OCI-LY3 (cell line): Measurements from ENCODE around the gene FBXW4.

Source experiments
- H2AFZ ChIP-seq: fragments of 200-600, 300-600 bp; shearing (Covaris generic); 2 replicates; pipeline ENCODE4 v1.6.0; 2014; ENCODE audit warnings: antibody characterized with exemption, low read depth, low read length
- H3K27ac ChIP-seq: fragments of 200-600, 300-600 bp; sonication (generic); 2 replicates; pipeline ENCODE4 v1.5.1; 2014; ENCODE audit warnings: mild to moderate bottlenecking, low read length, moderate library complexity, mixed read lengths
- H3K27me3 ChIP-seq: fragments of 200-600, 300-600 bp; sonication (generic); 2 replicates; pipeline ENCODE4 v1.6.1; 2014; ENCODE audit warnings: low read depth, low read length, mixed read lengths
- H3K36me3 ChIP-seq: fragments of 200-600, 300-600 bp; sonication (generic); replicated peaks from 2 replicates; pipeline ENCODE3; 2014; ENCODE audit warnings: low read depth, low read length, mixed read lengths
- H3K4me1 ChIP-seq: fragments of 300-600, 200-600 bp; sonication (generic); 2 replicates; pipeline ENCODE4 v1.6.1; 2014; ENCODE audit warnings: low read length, mixed read lengths
- H3K4me2 ChIP-seq: fragments of 200-600, 300-600 bp; sonication (generic); 2 replicates; pipeline ENCODE4 v1.6.1; 2014; ENCODE audit warnings: low read length, mixed read lengths
- H3K4me3 ChIP-seq: fragments of 300-600, 200-600 bp; sonication (generic); 2 replicates; pipeline ENCODE4 v1.5.1; 2014; ENCODE audit warnings: antibody characterized with exemption, mild to moderate bottlenecking, low read length, moderate library complexity
- H3K79me2 ChIP-seq: fragments of 300-600, 200-600 bp; shearing (Covaris generic); 2 replicates; pipeline ENCODE4 v1.6.1; 2014; ENCODE audit warnings: mild to moderate bottlenecking, low read length, mixed read lengths
- H3K9ac ChIP-seq: fragments of 300-600, 200-600 bp; shearing (Covaris generic); 2 replicates; pipeline ENCODE4 v1.6.0; 2014; ENCODE audit warnings: mild to moderate bottlenecking, low read length, moderate library complexity
- H3K9me3 ChIP-seq: fragments of 200-600, 300-600 bp; shearing (Covaris generic); 2 replicates; pipeline ENCODE4 v1.6.1; 2014; ENCODE audit warnings: low read length, mixed read lengths; ENCODE audit not compliant: insufficient read depth
- H4K20me1 ChIP-seq: fragments of 200-600, 300-600 bp; sonication (generic); 2 replicates; pipeline ENCODE4 v1.6.1; 2016; ENCODE audit warnings: low read length, mixed read lengths; ENCODE audit not compliant: insufficient read depth
- EZH2phosphoT487 ChIP-seq: fragments of 200-600 bp; shearing (Covaris generic); IDR thresholded peaks from 2 replicates; pipeline ENCODE4 v1.6.1; 2018; ENCODE audit warnings: antibody characterized with exemption, mixed run types, low read depth
- TF ChIP-seq, protein P1 (sequence below): fragments of 200-600, 300-600 bp; sonication (generic); IDR thresholded peaks from 2 replicates; pipeline ENCODE4 v1.5.1; 2014; ENCODE audit warnings: antibody characterized with exemption, low read length, low read depth

Gene FBXW4

DNA sequence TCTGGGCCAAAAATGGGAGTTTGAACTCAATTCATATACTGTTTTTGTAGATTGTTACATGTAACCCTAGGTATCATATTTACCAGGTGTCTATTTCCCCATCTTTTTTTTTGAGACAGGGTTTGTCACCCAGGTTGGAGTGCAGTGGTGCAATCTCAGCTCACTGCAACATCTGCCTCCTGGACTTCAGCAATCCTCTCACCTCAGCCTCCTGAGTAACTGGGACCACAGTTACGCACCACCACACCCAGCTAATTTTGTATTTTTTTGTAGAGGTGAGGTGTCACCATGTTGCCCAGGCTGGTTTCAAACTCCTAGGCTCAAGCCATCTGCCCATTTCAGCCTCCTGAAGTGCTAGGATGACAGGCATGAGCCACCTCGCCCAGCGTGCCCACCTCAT lies 28.2 kb upstream of the FBXW4 start:
- H2AFZ ChIP-seq = no peak overlapping the region
- H3K27me3 ChIP-seq = no peaks in the 10 kb centered on the region
- no peak overlapping the region for H3K4me2 ChIP-seq
- H3K4me1 ChIP-seq = peaks cover 33% of the 10 kb centered on the region
- no peak overlapping the region for H3K27ac ChIP-seq
- H3K36me3 ChIP-seq = no peaks in the 10 kb centered on the region
- H3K4me3 ChIP-seq = no peak overlapping the region
- no peaks in the 10 kb centered on the region for H3K79me2 ChIP-seq
- no peaks in the 10 kb centered on the region for H3K9me3 ChIP-seq
- no peaks in the 10 kb centered on the region for H4K20me1 ChIP-seq
- H3K9ac ChIP-seq = no peak overlapping the region
- TF ChIP-seq, protein P1, sequence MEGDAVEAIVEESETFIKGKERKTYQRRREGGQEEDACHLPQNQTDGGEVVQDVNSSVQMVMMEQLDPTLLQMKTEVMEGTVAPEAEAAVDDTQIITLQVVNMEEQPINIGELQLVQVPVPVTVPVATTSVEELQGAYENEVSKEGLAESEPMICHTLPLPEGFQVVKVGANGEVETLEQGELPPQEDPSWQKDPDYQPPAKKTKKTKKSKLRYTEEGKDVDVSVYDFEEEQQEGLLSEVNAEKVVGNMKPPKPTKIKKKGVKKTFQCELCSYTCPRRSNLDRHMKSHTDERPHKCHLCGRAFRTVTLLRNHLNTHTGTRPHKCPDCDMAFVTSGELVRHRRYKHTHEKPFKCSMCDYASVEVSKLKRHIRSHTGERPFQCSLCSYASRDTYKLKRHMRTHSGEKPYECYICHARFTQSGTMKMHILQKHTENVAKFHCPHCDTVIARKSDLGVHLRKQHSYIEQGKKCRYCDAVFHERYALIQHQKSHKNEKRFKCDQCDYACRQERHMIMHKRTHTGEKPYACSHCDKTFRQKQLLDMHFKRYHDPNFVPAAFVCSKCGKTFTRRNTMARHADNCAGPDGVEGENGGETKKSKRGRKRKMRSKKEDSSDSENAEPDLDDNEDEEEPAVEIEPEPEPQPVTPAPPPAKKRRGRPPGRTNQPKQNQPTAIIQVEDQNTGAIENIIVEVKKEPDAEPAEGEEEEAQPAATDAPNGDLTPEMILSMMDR = no peak
- no peak for TF ChIP-seq EZH2phosphoT487

DNA sequence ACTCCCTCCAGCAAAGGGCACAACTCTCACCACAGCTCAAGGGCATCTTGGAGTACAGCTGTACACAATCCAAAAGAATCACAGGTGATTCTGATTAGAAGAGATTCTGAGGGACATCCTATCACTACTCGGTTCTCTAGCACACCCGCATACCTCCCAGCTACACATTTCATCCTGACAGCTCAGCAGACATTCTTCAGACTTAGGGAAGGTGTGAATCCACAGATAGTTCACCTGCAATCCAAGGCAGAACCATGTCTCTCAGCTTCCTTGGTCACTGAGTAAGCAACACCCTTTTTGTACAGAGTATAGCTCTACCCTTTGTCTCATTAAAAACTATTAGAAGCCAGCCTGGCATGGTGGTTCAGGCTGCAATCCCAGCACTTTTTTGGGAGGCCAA lies 26.8 kb upstream of the FBXW4 start:
- Histone ChIP-seq H3K9me3 (no peaks in the 10 kb centered on the region), H3K27me3 (no peaks in the 10 kb centered on the region), H3K9ac (no peak overlapping the region), H3K4me1 (peaks cover 38% of the 10 kb centered on the region), H3K4me3 (no peak overlapping the region), H3K79me2 (no peaks in the 10 kb centered on the region), H3K4me2 (no peak overlapping the region), H3K36me3 (no peaks in the 10 kb centered on the region), H2AFZ (no peak overlapping the region), H3K27ac (no peak overlapping the region), H4K20me1 (no peaks in the 10 kb centered on the region)
- TF ChIP-seq EZH2phosphoT487 = no peak
- TF ChIP-seq, protein P1 = no peak

DNA sequence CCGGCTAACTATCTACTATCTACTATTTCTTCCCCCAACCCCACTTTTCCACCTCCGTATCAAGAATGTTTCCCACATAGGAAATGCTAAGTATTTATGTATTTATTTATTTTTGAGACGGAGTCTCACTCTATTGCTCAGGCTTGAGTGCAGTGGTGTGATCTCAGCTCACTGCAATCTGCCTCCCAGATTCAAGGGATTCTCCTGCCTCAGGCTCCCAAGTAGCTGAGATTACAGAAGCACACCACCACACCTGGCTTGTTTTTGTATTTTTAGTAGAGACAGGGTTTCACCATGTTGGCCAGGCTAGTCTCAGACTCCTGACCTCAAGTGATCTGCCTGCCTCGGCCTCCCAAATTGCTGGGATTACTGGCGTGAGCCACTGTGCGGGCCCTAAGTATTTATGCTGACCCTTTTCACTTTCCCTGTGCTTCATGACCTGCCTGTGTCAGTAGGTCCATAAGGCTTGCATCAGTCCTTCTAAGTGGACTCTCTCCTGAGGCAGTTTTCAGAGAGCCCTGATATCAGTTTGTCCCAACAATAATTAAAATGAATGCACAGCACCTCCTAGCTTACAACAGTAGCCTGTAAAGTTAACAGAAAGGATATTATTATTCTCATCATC lies 25.7 kb upstream of the FBXW4 start:
- H4K20me1 ChIP-seq = no peaks in the 10 kb centered on the region
- no peak overlapping the region for H3K4me3 ChIP-seq
- H3K27me3 ChIP-seq = no peaks in the 10 kb centered on the region
- peaks cover 36% of the 10 kb centered on the region for H3K4me1 ChIP-seq
- H3K4me2 ChIP-seq = no peak overlapping the region
- H2AFZ ChIP-seq = no peak overlapping the region
- no peaks in the 10 kb centered on the region for H3K36me3 ChIP-seq
- H3K27ac ChIP-seq = no peak overlapping the region
- TF ChIP-seq EZH2phosphoT487 = no peak
- TF ChIP-seq, protein P1 = no peak
- H3K9me3 ChIP-seq = no peaks in the 10 kb centered on the region
- H3K9ac ChIP-seq = no peak overlapping the region
- H3K79me2 ChIP-seq = no peaks in the 10 kb centered on the region

DNA sequence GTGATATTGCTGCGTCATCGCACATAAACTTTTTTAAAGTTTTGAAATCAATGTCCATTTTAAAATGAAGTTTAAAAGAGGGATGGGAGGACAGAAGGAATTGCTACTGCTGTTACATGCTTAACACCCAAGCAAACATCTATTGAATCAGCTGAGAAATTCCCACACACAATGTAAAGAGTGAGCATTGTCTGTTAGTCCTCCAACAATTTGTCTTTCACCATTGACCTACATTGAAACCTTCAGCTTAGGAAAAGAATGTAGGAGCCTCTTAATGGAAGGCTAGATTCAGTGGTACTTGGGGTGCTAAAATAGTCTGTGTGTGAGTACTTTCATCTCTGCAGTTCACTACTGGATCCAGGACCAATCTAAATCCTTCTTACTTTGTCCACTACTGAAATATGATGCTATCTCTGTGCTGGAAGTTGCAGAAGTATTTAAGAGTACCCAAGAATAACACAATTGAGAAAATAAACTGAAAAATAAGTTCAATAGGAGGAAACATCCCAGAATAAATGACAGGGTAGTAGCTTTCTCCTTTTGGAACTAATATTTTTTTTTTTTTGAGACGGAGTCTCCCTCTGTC lies 23.8 kb upstream of the FBXW4 start:
- Histone ChIP-seq H3K4me3 (no peak overlapping the region), H3K9ac (no peak overlapping the region), H3K27me3 (no peaks in the 10 kb centered on the region), H3K36me3 (no peaks in the 10 kb centered on the region), H3K4me1 (peaks cover 17% of the 10 kb centered on the region), H3K4me2 (no peak overlapping the region), H3K27ac (no peak overlapping the region), H2AFZ (no peak overlapping the region), H3K9me3 (no peaks in the 10 kb centered on the region), H3K79me2 (no peaks in the 10 kb centered on the region), H4K20me1 (no peaks in the 10 kb centered on the region)
- TF ChIP-seq EZH2phosphoT487 = no peak
- TF ChIP-seq, protein P1 = no peak
